GM19397 (cell line): ENCODE data around the gene B3GNT5.

Experiments used
- ATAC-seq: cut with Tn5 transposase; IDR thresholded peaks from one replicate; pipeline ENCODE4 v1.9.1; 2021; ENCODE audit warnings: mild to moderate bottlenecking, moderate library complexity; ENCODE audit not compliant: unreplicated experiment

B3GNT5 gene

DNA sequence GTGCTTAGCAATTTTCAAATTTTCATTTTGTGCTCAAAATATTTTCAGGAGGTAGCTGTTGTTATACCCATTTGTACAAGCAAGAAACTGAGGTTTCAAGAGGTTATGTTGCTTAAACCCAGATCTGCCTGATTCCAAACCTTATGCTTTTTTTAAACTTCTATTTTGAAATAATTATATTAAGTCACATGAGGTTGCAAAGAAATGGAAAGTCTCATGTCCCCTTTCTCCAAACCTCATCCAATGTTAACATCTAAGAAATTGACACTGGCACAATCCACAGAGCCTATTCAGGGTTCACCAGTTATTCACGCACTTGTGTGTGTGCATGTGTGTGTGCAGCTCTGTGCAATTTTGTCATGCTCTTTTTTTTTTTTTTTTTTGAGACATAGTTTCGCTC is 35.1 kb downstream of the B3GNT5 start:
- no peak for ATAC-seq

DNA sequence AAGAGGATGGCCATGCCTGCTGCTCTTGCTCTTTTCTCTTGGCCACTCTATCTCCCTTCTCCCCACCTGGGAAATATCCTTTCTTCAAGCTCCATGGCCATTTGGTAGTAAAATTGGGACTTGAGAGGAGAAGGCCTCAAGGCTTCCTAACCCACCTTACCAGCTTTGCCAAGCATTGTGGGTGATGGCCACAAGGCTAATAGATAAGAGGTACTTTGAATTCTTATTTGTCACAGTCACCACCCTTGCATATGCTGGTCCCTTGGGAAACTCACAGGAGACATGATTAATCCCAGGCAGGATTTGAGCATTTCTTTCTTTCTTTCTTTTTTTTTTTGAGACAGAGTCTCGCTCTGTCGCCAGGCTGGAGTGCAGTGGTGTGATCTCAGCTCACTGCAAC is 37.2 kb downstream of the B3GNT5 start:
- ATAC-seq: no peak

DNA sequence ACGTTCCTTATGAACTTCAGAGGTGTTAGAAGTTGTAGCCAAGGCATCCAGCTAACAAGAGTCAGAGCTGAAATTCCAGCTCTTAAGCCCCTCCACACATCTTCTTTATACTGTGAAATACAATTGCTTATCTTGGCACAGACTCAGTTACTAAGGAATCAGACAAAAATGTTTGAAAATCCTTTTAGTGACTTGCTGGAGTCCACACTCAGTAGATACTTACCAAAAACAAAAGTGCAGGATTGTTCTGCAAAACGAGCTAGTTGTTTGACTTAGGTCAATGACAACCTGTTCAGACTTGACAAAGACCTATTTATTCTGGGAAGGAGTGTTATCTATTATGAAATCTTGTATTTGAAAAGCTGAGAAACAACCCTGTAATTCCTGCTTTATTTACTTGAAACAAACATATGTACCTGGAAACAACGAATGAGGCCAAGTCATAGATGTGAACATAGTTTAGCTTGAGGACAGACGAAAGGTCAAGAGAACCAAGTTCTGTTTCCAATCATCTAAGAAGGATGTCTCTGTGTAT is 38.5 kb downstream of the B3GNT5 start:
- no peak for ATAC-seq

DNA sequence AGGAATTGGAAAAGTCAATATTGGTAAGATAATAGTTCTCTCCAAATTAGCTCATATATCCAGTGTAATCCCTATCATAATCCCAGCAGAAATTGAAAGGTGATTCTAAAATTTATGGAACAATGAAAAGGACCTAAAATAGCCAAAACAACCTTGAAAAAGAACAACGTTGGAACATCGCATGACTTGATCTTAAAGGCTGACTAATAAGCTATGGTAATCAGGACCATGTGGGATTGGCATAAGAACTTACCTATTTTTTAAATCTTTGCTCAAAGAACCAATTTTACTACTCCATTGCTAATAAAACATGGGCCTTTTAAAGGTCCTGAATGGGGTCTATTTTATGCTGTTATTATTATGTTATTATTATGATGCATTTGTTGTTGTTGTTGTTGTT is 40.9 kb downstream of the B3GNT5 start:
- no peak for ATAC-seq

DNA sequence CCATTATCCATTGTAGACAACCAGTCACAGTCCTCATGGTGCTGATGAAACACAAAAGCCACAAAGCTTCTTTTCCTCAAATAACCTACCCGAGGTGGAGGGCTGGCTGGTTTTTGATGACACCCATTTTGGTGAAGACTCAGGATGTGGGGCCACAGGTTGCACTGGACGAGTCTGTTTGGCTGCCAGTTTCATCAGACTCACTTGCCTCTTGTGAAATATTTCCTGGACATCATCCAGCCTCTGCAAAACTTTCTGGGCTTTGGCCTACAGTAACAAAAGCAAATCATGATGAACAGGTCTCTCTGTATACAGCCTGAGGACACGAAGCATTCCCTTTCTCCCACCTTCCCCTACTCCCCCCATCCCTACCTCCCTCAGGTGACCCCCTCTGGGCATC is 42.2 kb downstream of the B3GNT5 start:
- no peak for ATAC-seq

DNA sequence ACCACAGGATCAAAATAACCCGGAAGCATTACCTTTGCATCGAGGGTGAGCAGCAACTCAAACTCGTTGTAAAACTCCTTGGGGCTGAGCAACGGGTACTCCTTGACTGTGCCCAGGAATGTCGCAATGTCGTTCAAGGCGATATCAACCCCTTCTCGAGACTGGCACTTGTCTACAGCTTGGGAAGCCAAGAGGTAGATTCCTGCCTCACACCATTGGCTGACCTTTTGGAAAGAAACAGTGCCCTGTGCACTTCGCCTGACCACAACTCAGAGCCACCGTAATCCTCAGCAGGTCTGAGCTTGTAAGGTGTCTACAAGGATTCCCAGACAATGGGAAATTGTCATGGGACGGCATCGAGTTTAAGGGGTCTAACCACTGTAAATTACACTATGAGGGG is 43.9 kb downstream of the B3GNT5 start:
- no peak for ATAC-seq

DNA sequence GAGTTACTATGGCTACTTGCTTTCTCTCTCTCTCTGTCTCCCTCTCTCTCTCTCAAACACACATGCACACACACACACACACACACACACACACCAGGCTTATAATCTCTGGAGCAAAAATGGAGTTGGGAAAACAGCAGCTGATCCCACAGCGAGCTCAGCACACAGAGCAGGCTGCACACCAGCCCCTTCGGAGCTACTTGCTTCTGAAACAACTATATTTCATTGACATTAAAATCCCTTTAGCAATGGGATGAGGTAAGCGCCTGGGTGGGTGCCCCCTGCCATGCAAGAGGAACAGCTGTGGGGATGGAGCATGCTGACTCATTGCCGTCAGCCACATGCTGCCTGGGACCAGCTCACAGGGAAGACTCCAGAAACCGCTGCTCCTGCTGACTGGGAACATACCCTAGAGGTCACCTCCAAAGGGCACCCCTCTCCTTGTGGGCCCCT is 45.7 kb downstream of the B3GNT5 start:
- no peak for ATAC-seq

DNA sequence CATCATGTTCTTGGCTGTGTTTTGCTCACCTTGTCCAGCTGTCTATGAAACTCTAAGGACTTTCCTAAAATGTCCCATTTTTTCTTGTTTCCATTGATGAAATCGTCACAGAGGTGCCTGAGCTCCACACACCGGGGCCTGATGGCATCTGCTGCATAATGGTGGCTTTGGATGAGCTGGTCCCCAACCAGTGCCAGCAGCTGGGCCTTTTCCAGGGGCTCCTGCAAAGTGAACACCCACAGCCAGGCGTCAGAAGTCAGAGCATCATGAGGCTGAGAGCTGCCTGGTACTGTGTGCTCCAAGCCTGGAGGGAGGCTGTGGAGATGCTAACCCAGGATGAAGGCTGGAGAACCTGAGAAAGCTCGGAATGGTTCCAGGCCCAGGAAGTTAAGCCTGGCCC is 46.9 kb downstream of the B3GNT5 start:
- ATAC-seq: no peak

DNA sequence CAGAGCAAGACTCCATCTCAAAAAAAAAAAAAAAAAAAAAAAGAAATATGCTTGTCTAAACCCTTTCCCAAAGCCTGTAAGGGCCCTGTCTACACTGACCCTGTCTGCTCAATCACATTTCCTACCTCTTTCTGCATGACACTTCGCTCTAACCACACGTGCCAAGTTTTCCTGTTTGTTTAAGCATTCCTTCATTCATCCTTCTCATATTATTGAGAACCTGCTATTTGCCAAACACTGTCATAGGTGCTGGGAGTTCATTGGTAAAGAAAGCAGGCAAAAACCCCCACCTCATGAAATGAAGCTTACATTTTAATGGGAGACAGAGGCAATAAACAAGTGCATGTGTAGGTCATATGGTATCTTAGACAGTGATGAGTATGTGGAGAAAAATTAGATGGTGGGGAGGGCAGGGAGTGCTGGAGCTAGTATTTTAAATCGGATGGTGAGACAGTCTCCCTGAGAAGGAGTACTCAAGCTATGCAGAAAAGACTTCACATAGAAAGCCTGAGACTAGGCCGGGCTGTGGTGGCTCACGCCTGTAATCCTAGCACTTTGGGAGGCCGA is 48.0 kb downstream of the B3GNT5 start:
- ATAC-seq: no peak

DNA sequence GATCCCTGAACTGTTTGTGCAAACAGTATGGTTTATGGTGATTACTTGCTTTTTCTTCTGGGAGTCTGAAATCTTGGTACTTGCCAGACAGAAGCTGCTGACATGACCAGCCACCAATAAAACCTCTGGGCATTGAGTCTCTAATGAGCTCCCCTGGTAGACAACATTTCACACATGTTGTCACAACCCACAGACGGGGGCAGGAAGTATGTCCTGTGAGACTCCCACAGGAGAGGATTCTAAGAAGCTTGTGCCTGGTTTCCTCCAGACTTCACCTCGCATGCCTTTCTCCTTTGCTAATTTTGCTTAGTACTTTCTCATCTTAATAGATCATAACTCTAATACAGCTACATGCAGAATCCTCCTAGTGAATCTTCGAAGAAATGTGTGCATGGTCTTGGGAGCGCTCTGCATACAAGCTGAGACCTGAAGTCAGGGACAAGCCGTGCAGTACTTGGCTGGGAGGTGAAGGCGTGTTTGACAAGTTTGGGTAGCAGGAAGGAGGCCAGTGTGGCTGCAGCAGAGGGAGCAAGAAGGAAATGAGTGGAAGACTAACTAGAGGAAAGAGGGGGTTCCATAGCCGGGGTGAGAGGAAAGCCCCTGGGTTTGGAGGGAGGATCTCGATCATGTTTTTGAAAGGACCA is 49.0 kb downstream of the B3GNT5 start:
- no peak for ATAC-seq

DNA sequence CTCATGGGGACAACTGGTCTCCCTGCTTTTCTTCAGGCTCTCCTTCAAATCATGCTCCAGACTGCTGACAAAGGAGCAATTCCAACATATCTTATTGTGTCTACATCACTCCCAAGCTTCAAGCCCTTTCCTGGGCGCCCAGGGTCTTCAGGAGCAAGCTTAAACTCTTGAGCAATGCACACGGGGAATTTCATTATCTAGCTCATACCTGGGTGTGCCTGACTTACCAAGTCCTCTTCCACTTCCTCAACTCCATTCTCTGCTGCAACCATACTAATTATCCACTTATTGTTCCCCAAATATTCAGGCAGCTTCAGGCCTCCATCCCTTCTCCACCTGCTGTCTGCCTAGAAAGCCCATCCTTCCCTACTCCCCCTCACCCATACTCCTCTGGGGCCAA is 50.6 kb downstream of the B3GNT5 start:
- no peak for ATAC-seq

DNA sequence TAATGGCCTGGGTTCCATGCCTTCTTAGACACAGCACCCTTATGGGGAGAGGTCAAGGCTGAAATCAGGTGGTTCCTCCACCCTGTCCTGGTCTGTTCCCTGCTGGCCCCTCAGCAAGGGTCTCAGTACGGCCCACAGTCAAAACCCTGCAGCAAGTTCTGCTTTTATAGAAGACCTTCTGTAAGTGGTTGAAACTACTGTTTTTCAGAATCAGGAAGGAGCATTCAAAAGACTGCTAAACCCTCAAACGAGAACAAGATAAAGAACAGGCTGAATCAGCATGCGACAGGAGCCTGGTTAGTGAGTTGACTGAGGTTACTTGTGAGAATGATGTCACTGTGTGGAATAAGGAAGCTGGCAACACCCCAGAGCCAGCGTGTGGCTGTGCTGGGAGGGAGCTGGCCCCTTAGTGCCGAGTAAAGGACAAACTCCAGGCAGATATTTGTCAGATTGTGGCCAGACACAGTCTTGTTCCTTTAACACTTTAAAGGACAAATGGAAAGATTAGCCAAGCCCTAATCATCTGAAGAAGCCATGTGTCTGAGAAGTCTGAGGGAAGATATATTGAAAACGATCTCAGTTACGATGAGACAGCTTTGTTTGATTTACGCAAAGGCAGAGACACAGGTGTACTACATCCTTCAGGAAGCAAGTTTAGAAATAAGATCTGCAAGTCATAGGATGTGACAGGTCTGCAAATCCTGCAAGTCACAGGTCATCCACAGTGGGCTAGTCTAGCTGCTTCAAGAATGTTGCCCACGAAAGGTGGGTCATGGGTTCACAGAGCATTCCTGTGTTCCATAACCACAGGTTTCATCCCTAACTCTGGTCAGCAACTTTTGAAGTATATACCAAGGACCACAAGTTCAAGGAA is 54.0 kb downstream of the B3GNT5 start:
- peak; percentile 68 for ATAC-seq

DNA sequence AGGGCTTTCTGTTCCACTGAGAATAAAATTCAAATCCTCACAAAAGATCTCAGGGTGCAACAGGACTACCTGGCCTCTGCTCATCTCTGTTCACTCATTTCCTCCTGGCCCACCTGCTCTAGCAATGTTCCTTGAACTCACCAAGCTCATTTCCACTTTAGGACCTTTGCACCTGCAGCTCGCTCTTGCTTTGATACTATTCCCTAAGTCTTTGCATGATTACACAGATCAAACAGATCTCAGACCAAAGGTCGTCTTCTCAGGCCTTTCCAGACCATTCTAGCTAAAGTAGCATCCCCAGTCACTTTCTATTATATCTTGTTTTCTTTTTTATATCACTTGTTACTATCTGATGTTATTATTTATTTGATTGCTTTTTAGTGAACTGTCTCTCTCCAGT is 54.7 kb downstream of the B3GNT5 start:
- ATAC-seq: no peak

DNA sequence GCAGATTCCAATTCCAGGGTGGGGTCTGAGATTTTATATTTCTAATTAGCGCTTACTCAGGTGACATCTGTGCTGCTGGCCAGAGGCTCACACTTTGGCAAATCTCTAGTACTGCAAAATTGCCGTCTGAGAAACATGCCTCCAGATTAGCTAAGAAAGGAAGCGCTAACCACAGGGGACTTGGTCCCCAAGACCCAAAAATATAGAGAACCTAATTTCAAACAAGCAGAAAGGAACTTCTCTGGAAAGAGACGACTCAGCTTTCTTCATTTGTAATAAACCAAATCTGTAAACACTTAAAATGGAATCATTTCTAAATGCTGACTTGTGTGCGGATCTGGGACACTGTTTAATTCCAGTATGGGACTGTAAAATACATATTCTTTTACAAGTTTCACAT is 55.7 kb downstream of the B3GNT5 start:
- ATAC-seq: no peak

DNA sequence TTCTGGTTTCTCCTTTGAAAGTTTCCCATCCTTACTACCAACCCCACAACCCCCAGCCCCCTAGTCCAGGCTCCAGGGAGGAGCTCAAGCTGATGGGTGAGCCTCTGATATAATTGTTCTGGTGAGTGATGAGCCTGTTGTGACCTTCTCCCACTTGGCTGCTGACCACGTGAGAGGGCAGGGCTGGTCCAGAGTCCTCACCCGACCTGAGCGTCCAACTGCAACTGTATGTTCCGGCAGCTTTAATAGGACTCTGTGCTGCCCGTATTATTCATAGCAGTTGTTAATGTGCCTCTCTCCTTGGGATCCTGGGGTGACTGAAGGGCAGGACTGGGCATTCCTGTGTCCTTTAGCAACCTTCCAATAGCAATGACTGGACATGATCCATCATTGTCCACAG is 56.2 kb downstream of the B3GNT5 start:
- no peak for ATAC-seq

DNA sequence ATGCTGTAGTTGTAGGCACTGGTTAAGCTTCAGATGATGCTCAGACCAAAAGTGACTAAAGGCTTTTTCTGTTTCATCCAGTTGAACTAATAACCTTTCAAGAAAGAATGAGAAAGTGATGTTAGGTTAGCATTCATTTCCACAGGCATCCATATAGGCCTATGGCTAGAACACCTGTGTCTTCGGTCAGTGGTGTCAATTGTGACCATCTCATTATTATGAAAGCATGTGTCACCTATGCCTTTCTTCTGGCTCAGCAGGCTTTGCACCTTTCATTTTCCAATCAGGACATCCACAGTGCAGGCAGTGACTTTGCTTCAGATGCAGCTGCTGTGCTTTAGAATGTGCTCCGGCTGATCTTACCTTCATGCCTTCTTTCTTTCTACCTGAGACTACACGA is 57.9 kb downstream of the B3GNT5 start:
- no peak for ATAC-seq

DNA sequence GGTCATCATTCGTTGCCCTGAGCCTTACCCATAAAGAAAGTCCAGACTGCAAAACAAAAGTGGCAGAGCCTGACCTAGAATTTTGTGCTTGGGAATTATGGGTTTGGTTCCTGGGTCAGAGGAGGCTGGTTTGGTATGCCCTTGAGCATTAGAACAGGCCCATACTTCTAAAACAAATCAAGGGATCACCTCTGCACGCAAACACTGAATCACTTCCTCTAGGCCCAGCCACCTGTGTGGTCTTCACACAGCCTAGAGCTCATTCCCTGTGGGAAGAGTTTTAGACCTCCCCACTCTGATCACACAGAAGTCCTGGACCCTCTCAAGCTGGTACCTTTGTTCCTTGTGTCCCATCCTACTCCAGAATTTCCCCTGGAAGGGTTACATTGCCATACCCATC is 59.4 kb downstream of the B3GNT5 start:
- ATAC-seq: no peak

DNA sequence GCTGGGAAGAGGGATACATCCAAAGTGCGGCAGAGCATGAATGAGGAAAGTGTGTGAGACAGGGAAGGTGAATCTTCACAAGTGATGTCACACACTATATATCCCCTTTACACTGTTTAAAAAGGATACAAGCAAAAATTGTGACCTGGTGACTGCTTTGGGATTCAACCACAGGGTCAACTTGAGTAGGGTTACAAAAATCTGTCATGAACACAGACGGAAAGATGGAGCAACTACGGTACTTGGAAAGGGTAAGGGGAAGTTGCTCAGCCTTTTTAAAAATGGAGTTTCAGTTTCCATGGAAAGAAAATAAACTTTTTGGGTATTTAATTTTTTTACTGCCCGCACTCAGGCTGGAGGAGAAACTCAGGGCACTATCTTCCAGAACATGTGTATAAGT is 60.3 kb downstream of the B3GNT5 start:
- no peak for ATAC-seq

DNA sequence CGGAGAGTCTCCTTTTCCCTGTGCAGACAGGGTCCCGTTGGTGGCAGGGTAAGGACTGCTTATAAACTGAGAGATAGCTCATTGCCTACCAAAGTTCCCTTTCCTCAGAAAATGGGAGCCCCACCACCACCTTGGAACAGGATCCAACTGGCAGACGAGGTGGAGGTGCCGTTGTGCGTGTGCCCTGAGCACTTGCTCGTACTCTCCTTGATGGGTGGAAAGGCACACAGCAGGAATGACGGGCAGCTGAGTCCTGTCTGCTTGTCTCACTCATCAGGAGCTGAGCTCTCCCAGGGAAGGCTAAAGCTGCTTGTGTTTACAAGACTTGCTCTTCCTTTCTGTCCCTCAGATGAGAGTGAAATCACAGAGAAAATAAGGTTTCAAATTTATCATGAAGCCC is 60.7 kb downstream of the B3GNT5 start:
- no peak for ATAC-seq

DNA sequence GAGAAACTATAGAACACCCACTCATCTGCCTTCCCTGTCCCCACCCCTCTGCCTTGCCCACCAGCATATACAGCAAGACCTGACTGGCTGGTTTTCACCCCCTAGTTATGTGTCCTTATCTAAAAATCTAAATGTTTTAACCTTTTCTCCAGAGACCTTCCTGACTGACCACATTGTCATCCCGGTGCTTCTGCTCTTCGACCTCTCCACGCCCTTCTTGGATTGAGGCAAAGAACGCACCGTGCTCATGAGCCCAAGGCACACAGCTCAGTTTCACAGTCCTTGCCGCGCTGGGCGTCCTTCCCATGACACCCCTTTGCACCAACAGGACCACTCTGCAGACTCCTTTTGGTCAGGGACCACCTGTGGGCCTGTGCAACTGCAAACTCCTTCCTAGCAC is 62.7 kb downstream of the B3GNT5 start:
- no peak for ATAC-seq

DNA sequence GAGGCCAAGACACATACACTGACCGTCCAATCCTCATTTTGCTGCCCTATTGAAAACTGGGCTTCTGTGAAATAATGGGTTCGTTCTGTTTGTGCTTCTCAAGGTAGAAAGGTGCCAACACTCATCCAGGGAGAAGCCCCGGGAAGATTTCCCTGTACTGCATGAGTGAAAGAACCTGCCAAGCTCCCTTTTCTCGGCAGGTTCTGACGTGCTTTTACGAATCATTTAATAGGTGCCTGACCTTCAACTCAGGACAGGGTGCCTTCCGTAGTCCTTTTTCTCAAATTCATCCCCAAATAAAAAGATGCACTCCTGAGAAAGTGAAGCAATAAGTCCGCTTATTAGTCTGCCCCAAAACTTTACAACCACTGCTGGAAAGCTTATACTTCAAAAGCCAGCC is 64.2 kb downstream of the B3GNT5 start:
- no peak for ATAC-seq
